Measurements from ENCODE around the gene ATG7. TPM values are rescaled to one million over a fixed set of nuclear protein-coding genes. Genes with fewer than 3 reads are reported as not detected.

Gene ATG7
- total RNA-seq, 1 donor from 2014 or later, result 53.5 TPM

GRCh38 chr3:11589706-11590105, 317.5 kb downstream of the ATG7 start:
- H2AFZ ChIP-seq (replicated peaks), result no peak overlapping the region

GRCh38 chr3:11591002-11591355, 318.8 kb downstream of the ATG7 start:
- H3K4me3 Mint-ChIP-seq, result peak overlapping the region; percentile 77
- Histone ChIP-seq H3K4me2 (peak overlapping the region; percentile 62), H3K4me1 (peaks cover 63% of the 10 kb centered on the region), H3K27me3 (no peaks in the 10 kb centered on the region), H3K79me2 (ENCODE audit: low read depth) (peaks cover 86% of the 10 kb centered on the region), H2AFZ (replicated peaks) (no peak overlapping the region), H3F3A (ENCODE audit: low read depth) (peaks cover 50% of the 10 kb centered on the region), H4K20me1 (ENCODE audit: low read depth) (peaks cover 66% of the 10 kb centered on the region), H3K9me3 (ENCODE audit: low read depth) (no peaks in the 10 kb centered on the region), H3K27ac (peak overlapping the region; percentile 92), H3K9ac (no peak overlapping the region), H3K36me3 (no peaks in the 10 kb centered on the region), H3K4me3 (peak overlapping the region; percentile 4)
- peaks cover 2% of the 10 kb centered on the region for H3K27me3 Mint-ChIP-seq (ENCODE audit: insufficient read depth, low read depth)
- DNase-seq (ENCODE audit: low spot score), result no peak
- peaks cover 4% of the 10 kb centered on the region for H3K9me3 Mint-ChIP-seq
- peaks cover 83% of the 10 kb centered on the region for H3K4me1 Mint-ChIP-seq
- H3K36me3 Mint-ChIP-seq, result peaks cover 41% of the 10 kb centered on the region
- TF ChIP-seq CTCF (IDR thresholded peaks at IDR 0.05), result no peak
- no peak for TF ChIP-seq EZH2phosphoT487 (IDR thresholded peaks at IDR 0.05)
- no peak for TF ChIP-seq EZH2 (IDR thresholded peaks at IDR 0.05)
- peak overlapping the region; percentile 99 for H3K27ac Mint-ChIP-seq

More at GRCh38 chr3:11589706-11590105, 317.5 kb downstream of the ATG7 start:
- Histone ChIP-seq H3K27me3 (no peaks in the 10 kb centered on the region), H3K4me2 (no peak overlapping the region), H3K27ac (no peak overlapping the region), H3K4me3 (no peak overlapping the region), H3K9ac (no peak overlapping the region), H3K79me2 (ENCODE audit: low read depth) (peaks cover 89% of the 10 kb centered on the region), H3K4me1 (peaks cover 63% of the 10 kb centered on the region), H3K9me3 (ENCODE audit: low read depth) (no peaks in the 10 kb centered on the region), H3F3A (ENCODE audit: low read depth) (peaks cover 50% of the 10 kb centered on the region), H3K36me3 (no peaks in the 10 kb centered on the region), H4K20me1 (ENCODE audit: low read depth) (peaks cover 65% of the 10 kb centered on the region)
- no peak for DNase-seq (ENCODE audit: low spot score)
- peaks cover 45% of the 10 kb centered on the region for H3K36me3 Mint-ChIP-seq
- H3K4me1 Mint-ChIP-seq, result peaks cover 91% of the 10 kb centered on the region
- peak overlapping the region; percentile 92 for H3K27ac Mint-ChIP-seq
- peaks cover 3% of the 10 kb centered on the region for H3K9me3 Mint-ChIP-seq
- peaks cover 2% of the 10 kb centered on the region for H3K27me3 Mint-ChIP-seq (ENCODE audit: insufficient read depth, low read depth)
- no peak for TF ChIP-seq EZH2 (IDR thresholded peaks at IDR 0.05)
- H3K4me3 Mint-ChIP-seq, result peak overlapping the region; percentile 77

- peak overlapping the region; percentile 99 for H3K27ac Mint-ChIP-seq
- no peaks in the 10 kb centered on the region for H3K36me3 ChIP-seq
- H3K4me1 Mint-ChIP-seq, result peaks cover 80% of the 10 kb centered on the region
- peak; percentile 96 for DNase-seq (ENCODE audit: low spot score)
- peaks cover 86% of the 10 kb centered on the region for H3K79me2 ChIP-seq (ENCODE audit: low read depth)
- peaks cover 50% of the 10 kb centered on the region for H3F3A ChIP-seq (ENCODE audit: low read depth)
- H3K4me2 ChIP-seq, result peak overlapping the region; percentile 76
- no peak overlapping the region for H2AFZ ChIP-seq (replicated peaks)
- TF ChIP-seq EZH2 (IDR thresholded peaks at IDR 0.05) (no peak), EZH2phosphoT487 (IDR thresholded peaks at IDR 0.05) (no peak)
- H3K27ac ChIP-seq, result peak overlapping the region; percentile 94
- peaks cover 66% of the 10 kb centered on the region for H4K20me1 ChIP-seq (ENCODE audit: low read depth)
- H3K9ac ChIP-seq, result no peak overlapping the region
- peak overlapping the region; percentile 77 for H3K4me3 Mint-ChIP-seq
- H3K9me3 Mint-ChIP-seq, result peaks cover 6% of the 10 kb centered on the region
- peaks cover 63% of the 10 kb centered on the region for H3K4me1 ChIP-seq
- H3K4me3 ChIP-seq, result peak overlapping the region; percentile 32
- H3K36me3 Mint-ChIP-seq, result peaks cover 39% of the 10 kb centered on the region
- peaks cover 2% of the 10 kb centered on the region for H3K27me3 Mint-ChIP-seq (ENCODE audit: insufficient read depth, low read depth)
- no peaks in the 10 kb centered on the region for H3K27me3 ChIP-seq
- H3K9me3 ChIP-seq (ENCODE audit: low read depth), result no peaks in the 10 kb centered on the region
Observed at GRCh38 chr3:11591391-11592282, 319.4 kb downstream of the ATG7 start.

- Mint-ChIP-seq H3K36me3 (peaks cover 41% of the 10 kb centered on the region), H3K27me3 (ENCODE audit: insufficient read depth, low read depth) (peaks cover 2% of the 10 kb centered on the region), H3K27ac (peak overlapping the region; percentile 99), H3K4me1 (peaks cover 74% of the 10 kb centered on the region), H3K9me3 (peaks cover 13% of the 10 kb centered on the region), H3K4me3 (peak overlapping the region; percentile 77)
- peak overlapping the region; percentile 94 for H3K27ac ChIP-seq
- no peak for DNase-seq (ENCODE audit: low spot score)
- peaks cover 50% of the 10 kb centered on the region for H3F3A ChIP-seq (ENCODE audit: low read depth)
- H3K9me3 ChIP-seq (ENCODE audit: low read depth), result no peaks in the 10 kb centered on the region
- peaks cover 86% of the 10 kb centered on the region for H3K79me2 ChIP-seq (ENCODE audit: low read depth)
- no peak overlapping the region for H3K4me3 ChIP-seq
- peaks cover 67% of the 10 kb centered on the region for H4K20me1 ChIP-seq (ENCODE audit: low read depth)
- H3K27me3 ChIP-seq, result no peaks in the 10 kb centered on the region
- H3K36me3 ChIP-seq, result no peaks in the 10 kb centered on the region
- peak overlapping the region; percentile 76 for H3K4me2 ChIP-seq
- peaks cover 63% of the 10 kb centered on the region for H3K4me1 ChIP-seq
- no peak overlapping the region for H3K9ac ChIP-seq
- TF ChIP-seq EZH2 (IDR thresholded peaks at IDR 0.05), result no peak
- TF ChIP-seq CTCF (IDR thresholded peaks at IDR 0.05), result no peak
- no peak for TF ChIP-seq EZH2phosphoT487 (IDR thresholded peaks at IDR 0.05)
- H2AFZ ChIP-seq (replicated peaks), result no peak overlapping the region
Observed at GRCh38 chr3:11592445-11593298, 320.5 kb downstream of the ATG7 start.

Measured in neural progenitor cell (in vitro differentiated cells).